Transverse colon (tissue), 4 donors: ENCODE data around the gene RPS6KC1. TPM values are rescaled to one million over a fixed set of nuclear protein-coding genes. Genes with fewer than 3 reads are reported as not detected.

Experiments
- DNase-seq: peaks from one replicate; pipeline ENCODE4 v3.0.0-alpha.2; 2019
- H3K27ac ChIP-seq, 4 donors: fragments of 200-600 bp; sonication (generic); 2 replicates each; pipeline ENCODE4 v1.5.1; 2016 to 2018; ENCODE audit warnings: inconsistent platforms in 4 of 4
- H3K27me3 ChIP-seq: fragments of 200-600 bp; sonication (generic); 2 replicates; pipeline ENCODE4 v1.5.1; 2017; ENCODE audit warnings: inconsistent platforms
- H3K36me3 ChIP-seq, 4 donors: fragments of 200-600 bp; sonication (generic); 2 replicates each; pipeline ENCODE4 v1.5.1; 2017 to 2019; ENCODE audit warnings: inconsistent platforms in 4 of 4
- H3K4me1 ChIP-seq, 4 donors: fragments of 200-600 bp; sonication (generic); 2 replicates each; pipeline ENCODE4 v1.5.1; 2017 to 2020; ENCODE audit warnings: inconsistent platforms in 4 of 4
- H3K4me3 ChIP-seq, 4 donors: fragments of 200-600 bp; sonication (generic); 1 replicate in 1 of 4; 2 replicates in 3 of 4; pipeline versions ENCODE4 v1.5.1 to v1.6.1; 2017 to 2019; ENCODE audit warnings: inconsistent platforms in 4 of 4
- H3K9me3 ChIP-seq, 2 donors: fragments of 200-600 bp; sonication (generic); 2 replicates each; pipeline ENCODE4 v1.5.1; 2017 to 2019; ENCODE audit warnings: inconsistent platforms in 2 of 2
- CTCF ChIP-seq, 5 experiments: fragments of 200-600 bp in 3 of 5; fragments of 450-650 bp in 2 of 5; sonication (generic) in 3 of 5; IDR thresholded peaks; 1 replicate in 2 of 5; 2 replicates in 3 of 5; pipeline ENCODE4 v1.5.1; 2016 to 2017; ENCODE audit warnings: antibody characterized with exemption in 5 of 5, inconsistent platforms in 3 of 5, mild to moderate bottlenecking in 2 of 5, moderate library complexity in 1 of 5
- EP300 ChIP-seq: sonication (generic); formaldehyde crosslinking; IDR thresholded peaks from one replicate; pipeline ENCODE4 v1.6.1; 2017; ENCODE audit warnings: antibody characterized with exemption, low read depth
- POLR2A ChIP-seq: fragments of 450-650 bp; IDR thresholded peaks from one replicate; pipeline ENCODE4 v1.6.1; 2016; ENCODE audit warnings: antibody characterized with exemption, mild to moderate bottlenecking, moderate library complexity
- POLR2AphosphoS5 ChIP-seq, 3 donors: sonication (generic); formaldehyde crosslinking; IDR thresholded peaks; one replicate each; pipeline ENCODE4 v1.6.1; 2016; ENCODE audit warnings: antibody characterized with exemption in 3 of 3
- WGBS, 2 donors: methylation state at CpG; one replicate each; pipeline ENCODE4 v1.1.5; 2018; ENCODE audit warnings: low coverage in 1 of 2; 5-methylcytosine and 5-hydroxymethylcytosine counted together
- in situ Hi-C, 4 donors: fragments of 200-750 bp; cut with MboI; loops; one replicate each; pipeline versions ENCODE4 v1.15.0 to v1.15.1; 2017; ENCODE audit warnings: low sequenced_read_pairs in 3 of 4, low pct_ligation_motif_present in 1 of 4, low pct_unique_long_range_greater_than_20kb in 1 of 4
- intact Hi-C: fragments of 100-400 bp; cut with DNase I; formaldehyde crosslinking; loops from one replicate; pipeline ENCODE4 v1.15.1; 2023; ENCODE audit warnings: low total_unique reads
- total RNA-seq, 4 donors: library from RNA; depleted of rRNA; stranded (reverse); fragments of >200 nt; gene quantifications; one replicate each; pipeline ENCODE4 v1.1.0, GENCODE V29; 2016

RPS6KC1 gene
- total RNA-seq, 4 donors from 2014 or later = 11.5 to 20.3 (median 14.0) TPM

GRCh38 chr1:213277036-213277435, 226.0 kb downstream of the RPS6KC1 start:
- Histone ChIP-seq H3K9me3 (no peaks in the 10 kb centered on the region), H3K27ac (no peak overlapping the region), H3K27me3 (no peaks in the 10 kb centered on the region), H3K4me3 (no peak overlapping the region), H3K4me1 (no peaks in the 10 kb centered on the region), H3K36me3 (peaks cover 0 to 7% (median 0%) of the 10 kb centered on the region in 4 donors)
- intact Hi-C loops (no loop called here), in situ Hi-C loops (no loop called here)
- TF ChIP-seq EP300 = no peak
- TF ChIP-seq POLR2A = no peak
- TF ChIP-seq POLR2AphosphoS5 (IDR thresholded peaks at IDR 0.05) = no peak
- no peak for TF ChIP-seq CTCF (IDR thresholded peaks at IDR 0.05)
- 77 to 82% methylated on average over 2 of the region's 2 CpGs for WGBS, 2 donors
- no peak for DNase-seq

- H3K9me3 ChIP-seq = no peaks in the 10 kb centered on the region
- H3K36me3 ChIP-seq = peaks cover 0 to 1% (median 0%) of the 10 kb centered on the region in 4 donors
- no peak for DNase-seq
- H3K27ac ChIP-seq = no peak overlapping the region
- H3K4me1 ChIP-seq = no peaks in the 10 kb centered on the region
- in situ Hi-C loops = no loop called here
- H3K27me3 ChIP-seq = no peaks in the 10 kb centered on the region
- TF ChIP-seq CTCF (IDR thresholded peaks at IDR 0.05) = no peak
- no peak for TF ChIP-seq POLR2AphosphoS5 (IDR thresholded peaks at IDR 0.05)
- TF ChIP-seq POLR2A = no peak
- TF ChIP-seq EP300 = no peak
- H3K4me3 ChIP-seq = no peak overlapping the region
- intact Hi-C loops = no loop called here
Observed at GRCh38 chr1:213279410-213279809, 228.4 kb downstream of the RPS6KC1 start.

- Histone ChIP-seq H3K27ac (no peak overlapping the region), H3K36me3 (no peaks in the 10 kb centered on the region), H3K4me1 (no peaks in the 10 kb centered on the region), H3K27me3 (no peaks in the 10 kb centered on the region), H3K4me3 (no peak overlapping the region), H3K9me3 (no peaks in the 10 kb centered on the region)
- in situ Hi-C loops = no loop called here
- DNase-seq = no peak
- WGBS, 2 donors = 82 to 87% methylated on average over 3 to 13 of the region's 13 CpGs
- intact Hi-C loops = no loop called here
- TF ChIP-seq CTCF (IDR thresholded peaks at IDR 0.05) = no peak
- no peak for TF ChIP-seq EP300
Observed at GRCh38 chr1:213281640-213282301, 230.7 kb downstream of the RPS6KC1 start.

- Histone ChIP-seq H3K4me3 (no peak overlapping the region), H3K36me3 (no peaks in the 10 kb centered on the region), H3K4me1 (no peaks in the 10 kb centered on the region), H3K27me3 (no peaks in the 10 kb centered on the region), H3K27ac (no peak overlapping the region), H3K9me3 (no peaks in the 10 kb centered on the region)
- in situ Hi-C loops (no loop called here), intact Hi-C loops (no loop called here)
- TF ChIP-seq EP300 (no peak), POLR2A (no peak), POLR2AphosphoS5 (IDR thresholded peaks at IDR 0.05) (no peak), CTCF (IDR thresholded peaks at IDR 0.05) (no peak)
- DNase-seq = no peak
Observed at GRCh38 chr1:213284626-213285025, 233.6 kb downstream of the RPS6KC1 start.
